Measurements from ENCODE around the gene FSHR.

Gene FSHR

DNA sequence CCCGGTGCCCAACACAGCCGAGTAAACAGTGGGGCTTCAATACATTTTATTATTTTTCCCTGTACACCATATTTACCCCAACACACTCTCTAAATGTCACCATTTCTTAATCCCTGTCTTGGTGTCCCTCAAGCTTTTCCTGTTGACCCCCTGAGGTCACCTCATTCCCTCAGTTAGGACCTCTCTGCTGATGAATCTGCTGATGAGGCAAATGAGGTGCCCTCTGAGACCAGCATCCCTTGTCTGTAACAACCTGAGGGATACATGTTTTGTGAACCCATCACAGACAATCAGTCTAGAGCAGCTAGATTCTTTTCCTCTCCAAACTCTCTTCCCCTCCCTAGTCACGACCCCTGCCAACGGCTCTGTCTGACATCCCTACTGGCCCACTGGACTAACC is 127.6 kb downstream of the FSHR start:
- no peak for DNase-seq

GRCh38 chr2:49021271-49021670 is 133.0 kb downstream of the FSHR start:
- DNase-seq: peak; percentile 31

- DNase-seq: no peak
These were observed 149.1 kb downstream of the FSHR start for GRCh38 chr2:49005261-49005660.

DNA sequence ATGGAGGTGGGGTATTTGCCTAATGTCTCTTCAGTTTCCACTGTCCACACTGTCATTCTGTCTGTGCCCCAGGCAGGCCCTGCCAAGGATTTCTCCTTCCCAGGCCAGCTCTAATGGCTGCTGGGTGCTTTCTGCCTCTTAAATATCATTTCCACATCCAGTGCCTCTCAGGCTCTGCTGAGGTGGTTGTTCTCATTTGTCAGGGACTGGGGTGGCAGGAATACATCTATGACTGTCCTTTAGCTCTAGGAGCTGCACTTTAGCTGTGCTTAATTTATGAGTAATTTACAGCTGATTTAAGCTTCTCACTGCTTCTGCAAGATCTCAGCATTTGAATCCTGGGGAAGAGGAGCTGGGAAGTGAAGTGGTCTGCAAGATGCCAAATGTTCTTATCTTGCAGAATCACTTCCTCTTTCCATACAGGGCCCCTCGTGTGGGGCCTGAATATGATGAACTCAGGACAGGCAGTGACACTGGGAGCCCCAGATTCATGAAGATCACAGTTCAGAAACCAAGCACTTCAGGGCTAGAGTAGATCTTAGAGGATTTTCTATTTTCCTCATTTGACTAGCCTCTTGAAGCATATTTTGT is 150.2 kb downstream of the FSHR start:
- no peak for DNase-seq

GRCh38 chr2:49003201-49003600 is 151.1 kb downstream of the FSHR start:
- DNase-seq: no peak

DNA sequence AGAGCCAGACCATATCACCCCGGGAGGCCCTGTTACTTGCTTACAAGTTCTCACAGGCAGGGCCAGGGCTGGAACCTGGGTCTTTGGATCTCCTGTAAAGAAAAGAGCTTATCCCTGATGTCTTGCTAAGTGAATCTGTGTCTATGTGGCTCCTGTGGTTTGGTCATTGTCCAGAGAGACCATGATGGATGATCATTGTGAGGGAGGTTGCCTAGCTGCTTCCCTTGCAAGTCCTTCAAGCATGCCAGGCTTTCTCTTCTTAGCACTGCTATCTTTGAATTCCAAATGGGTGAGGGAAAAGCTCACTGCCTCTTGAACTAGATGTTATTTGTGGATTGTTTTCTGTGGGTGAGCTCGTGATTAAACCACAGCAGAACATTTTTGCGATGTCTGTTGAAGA is 151.6 kb downstream of the FSHR start:
- DNase-seq: no peak

DNA sequence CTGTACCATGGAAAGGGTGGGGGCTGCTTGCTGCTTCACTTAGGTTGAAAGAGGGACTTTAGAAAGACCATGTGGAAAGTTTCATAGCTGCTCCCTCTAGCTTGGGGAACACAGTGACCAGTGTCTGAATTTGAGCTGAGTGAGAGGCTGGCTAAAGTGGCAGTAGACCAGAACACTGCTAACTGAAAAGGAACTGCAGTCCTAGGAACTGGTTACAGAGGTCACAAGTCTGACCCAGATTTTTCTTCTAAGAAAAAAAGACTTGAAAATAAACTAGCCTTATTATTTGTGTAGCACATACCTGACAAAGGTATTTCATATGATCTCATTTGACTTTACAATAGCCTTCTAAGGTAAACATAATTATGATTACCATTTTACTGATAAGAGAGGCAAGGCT is 153.6 kb downstream of the FSHR start:
- DNase-seq: no peak

- no peak for DNase-seq
These were observed 155.9 kb downstream of the FSHR start for GRCh38 chr2:48998449-48998848.

DNA sequence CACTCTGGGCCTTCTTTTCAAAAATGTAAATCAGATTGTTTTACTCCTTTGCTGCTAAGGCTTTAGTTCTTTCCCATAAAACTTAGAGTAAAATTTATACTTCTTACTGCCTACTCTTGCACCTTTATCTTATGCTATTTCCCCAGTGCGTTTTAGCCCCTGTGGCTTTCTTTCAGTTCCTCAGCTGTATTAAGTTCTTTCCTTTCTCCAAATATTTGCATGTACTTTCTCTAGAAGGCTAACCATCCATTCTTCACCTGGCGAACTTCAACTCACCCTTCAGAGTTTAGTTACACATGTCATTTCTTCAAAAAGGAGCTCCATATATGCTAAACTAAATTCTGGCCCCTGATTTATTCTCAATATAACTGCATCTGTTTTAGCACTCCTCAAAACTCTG is 160.7 kb downstream of the FSHR start:
- no peak for DNase-seq

DNA sequence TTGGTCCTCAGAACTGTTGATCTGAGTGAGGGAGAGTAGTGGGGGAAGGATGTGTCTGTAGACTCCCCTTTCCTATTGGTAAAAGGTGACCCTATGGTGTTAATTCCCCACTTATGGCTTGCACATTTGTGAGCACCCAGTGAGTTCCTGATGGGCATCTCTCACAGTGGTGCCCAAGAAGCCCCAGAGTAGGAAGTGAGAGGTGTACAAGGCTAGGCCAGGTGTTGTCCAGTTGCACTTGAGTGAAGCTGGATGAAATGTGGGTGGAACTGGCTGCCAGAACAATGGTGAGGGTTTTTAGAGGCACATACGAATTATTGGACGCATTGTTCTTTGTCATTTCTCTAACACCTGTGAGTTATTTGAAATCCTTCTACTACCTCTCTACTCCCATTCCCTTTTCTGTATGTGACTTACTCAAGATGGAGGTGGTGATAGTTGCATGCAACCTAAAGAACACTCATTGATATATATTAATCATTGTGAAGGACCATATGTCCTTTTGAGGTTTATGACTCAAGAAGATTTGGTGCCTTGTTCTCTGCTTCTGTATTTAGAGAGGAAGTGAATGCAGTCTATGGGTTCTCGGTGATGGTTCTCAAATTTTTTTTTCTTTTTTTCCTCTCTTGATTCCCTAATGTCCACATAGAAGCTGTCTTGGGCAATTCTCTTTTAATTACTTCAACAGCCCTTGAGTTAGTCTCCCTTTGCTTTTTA is 162.7 kb downstream of the FSHR start:
- no peak for DNase-seq

GRCh38 chr2:48984922-48985321 is 169.4 kb downstream of the FSHR start:
- DNase-seq: no peak

GRCh38 chr2:48983551-48983950 is 170.8 kb downstream of the FSHR start:
- DNase-seq: no peak

DNA sequence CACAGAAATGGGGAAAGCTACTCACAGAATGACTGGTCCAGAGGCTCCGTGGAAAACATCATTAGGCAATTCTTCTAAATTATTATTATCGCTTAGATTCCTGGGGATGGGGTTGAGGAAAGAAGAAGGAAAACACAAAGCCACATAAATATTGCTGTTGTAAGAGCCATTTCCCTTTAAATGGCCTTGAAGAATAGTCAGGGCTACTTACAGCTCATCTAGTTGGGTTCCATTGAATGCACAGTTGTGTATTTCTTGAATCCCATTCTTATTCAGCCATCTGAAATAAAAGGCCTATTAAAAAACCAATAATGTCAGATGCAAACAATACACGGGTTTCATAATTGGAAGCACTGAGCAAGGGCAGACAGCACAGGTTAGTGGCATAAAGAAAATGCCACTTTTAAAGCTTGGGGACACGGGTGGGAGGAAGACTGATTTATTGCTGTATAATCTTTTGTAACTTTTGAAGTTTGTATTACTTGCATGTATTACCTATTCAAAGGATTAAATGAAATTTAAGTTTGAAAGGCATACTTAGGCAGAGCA is 171.4 kb downstream of the FSHR start:
- no peak for DNase-seq

DNA sequence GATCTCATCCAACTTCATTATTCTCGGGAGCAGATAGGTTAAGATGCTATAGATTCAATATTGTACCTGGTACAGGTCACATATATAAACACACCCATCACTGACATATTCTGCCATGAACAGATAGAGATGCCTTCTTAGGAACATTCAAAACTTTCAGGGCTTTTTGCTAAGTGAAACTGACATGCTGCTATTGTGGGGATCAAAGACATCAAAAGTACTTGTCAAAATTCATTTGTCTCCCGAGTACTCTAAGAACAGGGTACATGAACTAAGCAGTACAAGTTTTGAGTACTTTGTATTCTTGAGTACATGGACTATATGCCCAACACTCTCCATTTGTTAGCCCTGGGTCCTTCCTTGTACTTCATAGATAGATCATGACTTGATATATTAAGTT is 173.5 kb downstream of the FSHR start:
- no peak for DNase-seq

- no peak for DNase-seq
These were observed 174.6 kb downstream of the FSHR start for GRCh38 chr2:48979691-48980090.

GRCh38 chr2:48978131-48978530 is 176.2 kb downstream of the FSHR start:
- DNase-seq: no peak

DNA sequence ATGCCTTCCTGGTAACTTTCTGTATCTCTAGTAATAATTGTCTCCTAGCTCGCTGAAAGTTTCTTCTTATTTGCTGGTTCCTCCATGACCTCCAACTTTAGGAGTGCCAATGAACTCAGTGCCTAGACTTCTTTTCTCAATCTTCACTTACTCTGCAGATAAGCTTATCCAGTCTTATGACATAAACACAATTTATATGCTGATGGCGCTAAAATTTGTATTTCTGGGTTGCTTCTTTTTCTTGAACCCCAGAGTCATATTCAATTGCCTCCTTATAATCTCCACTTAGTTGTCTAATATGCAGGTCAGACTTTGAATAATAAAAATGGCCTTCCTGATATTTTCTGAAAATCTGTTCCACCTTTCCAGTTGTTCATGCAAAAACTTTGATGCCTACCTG is 182.5 kb downstream of the FSHR start:
- DNase-seq: no peak

DNA sequence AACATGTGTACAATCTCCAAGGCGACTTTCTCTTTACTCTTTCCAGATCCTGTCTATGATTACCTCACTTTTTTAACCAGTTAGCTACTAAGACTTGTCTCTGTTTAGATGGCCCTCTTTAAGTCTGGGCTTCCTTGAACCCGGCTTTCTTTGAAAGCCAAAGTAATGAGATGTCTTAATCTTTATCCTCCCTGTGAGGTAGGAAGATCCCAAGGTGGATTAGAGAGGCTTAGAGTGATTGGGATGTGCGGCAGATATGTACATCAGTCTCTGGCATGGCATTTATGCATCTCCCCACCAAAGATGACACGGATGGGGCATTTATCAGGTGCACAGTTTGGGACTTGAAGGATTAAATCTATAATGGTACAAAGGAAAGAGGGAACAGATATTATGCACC is 186.3 kb downstream of the FSHR start:
- DNase-seq: no peak

- no peak for DNase-seq
These were observed 189.1 kb downstream of the FSHR start for GRCh38 chr2:48965204-48965603.

DNA sequence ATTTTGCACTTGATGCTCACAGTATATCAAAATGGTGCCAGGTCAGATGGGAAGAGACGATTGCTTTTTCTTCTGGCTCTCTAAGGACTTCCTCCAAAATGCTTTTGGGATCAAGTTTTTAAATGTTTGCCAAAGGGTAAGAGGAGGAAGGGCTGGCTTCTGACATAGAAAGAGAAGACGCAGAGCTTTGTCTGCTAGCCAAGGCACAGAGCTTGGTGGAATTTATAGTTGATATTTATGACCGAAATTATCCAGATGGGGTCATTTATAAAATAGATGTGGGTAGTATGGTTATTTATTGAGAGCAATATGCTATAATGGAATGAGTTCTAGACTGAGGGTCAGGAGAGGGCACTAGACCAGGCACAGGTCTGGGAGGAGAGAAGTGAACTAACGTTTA is 193.3 kb downstream of the FSHR start:
- no peak for DNase-seq

DNA sequence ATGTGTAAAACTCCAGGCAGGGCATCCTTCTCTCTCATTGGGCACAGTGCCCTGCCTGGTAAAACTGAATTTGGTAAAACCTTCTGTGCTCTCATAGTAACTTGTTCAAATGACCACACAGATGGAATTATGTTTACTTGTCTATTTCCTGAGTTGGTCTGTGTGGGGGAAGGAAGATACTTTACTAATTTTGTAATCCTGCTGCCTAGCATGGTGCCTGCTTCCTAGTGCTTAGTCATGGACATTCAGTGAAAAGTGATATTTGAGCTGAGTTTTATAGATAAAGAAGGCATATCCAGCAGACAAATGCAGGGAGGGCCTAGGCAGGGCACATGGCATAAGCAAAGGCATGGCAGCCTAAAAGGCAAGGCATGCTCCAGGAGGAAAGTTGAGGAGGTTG is 199.4 kb downstream of the FSHR start:
- DNase-seq: no peak

DNA sequence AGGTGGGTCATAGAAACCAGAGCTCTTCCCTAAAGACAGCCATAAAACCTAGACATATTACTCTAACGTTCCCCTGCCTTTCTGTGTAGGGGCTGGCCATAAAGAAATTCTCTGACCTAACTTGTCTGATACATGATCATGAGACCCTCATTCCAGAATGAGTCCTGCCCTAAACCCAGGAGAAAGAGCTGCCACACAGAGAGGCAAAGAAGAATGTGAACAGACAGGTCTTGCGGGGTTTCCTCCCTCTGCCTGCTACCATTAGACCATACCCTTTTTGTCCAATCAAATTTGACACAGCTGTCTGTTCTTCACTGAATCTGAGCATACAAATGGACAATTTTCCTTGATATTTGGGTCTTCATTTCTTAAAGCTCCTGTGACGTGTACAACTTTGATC is 200.0 kb downstream of the FSHR start:
- no peak for DNase-seq

DNA sequence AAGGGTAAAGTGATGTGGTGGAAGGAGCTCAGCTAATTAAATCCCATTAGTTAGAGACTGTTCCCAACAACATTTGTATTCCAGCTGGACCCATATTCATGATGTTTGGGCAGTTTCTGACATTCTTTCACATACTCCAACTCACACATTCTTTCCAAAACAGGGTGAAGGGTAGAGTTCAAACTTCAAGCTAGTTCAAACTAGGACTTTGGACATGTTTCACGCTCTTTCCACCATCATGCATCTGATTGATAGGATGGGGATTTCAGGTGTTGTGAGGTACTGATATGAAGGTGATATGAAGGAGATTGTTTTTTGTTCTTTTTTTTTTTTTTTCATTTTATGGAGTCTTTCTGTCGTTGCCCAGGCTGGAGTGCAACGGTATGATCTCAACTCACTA is 201.7 kb downstream of the FSHR start:
- no peak for DNase-seq

DNA sequence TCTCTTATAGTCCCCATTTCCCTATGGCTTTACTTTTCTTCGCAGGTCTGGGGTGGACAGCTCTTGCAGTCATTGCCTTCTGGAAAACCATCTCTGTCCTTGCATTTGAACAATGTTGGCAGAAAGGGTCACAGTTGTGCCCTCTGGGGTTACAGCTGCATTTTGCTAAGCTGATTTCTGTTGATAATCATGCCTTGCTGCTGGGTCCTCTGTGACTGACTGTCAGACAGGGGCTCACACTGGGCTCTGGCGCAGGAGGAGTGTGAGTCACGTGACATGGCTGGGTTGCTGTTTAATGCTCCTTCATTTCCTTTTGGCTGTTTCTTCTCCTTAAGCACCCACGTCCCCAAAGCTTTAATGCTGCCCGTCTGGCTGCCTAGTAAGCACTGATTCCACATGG is 202.2 kb downstream of the FSHR start:
- DNase-seq: no peak
